B cell (primary cell): ENCODE data around the gene CELF4. TPM values are rescaled to one million over a fixed set of nuclear protein-coding genes. Genes with fewer than 3 reads are reported as not detected.

Experiments used
- ATAC-seq: fragments of 200-7000 bp; cut with Tn5 transposase; one replicate; pipeline ENCODE4 v1.10.0; 2021; ENCODE audit warnings: low read depth, mild to moderate bottlenecking, moderate number of reproducible peaks, moderate library complexity
- CTCF ChIA-PET: fragments of 350-600 bp; sonication (Branson Sonifier 250); formaldehyde crosslinking; loops from one replicate; lab custom pipeline; 2021; ENCODE audit warnings: antibody characterized with exemption, inconsistent platforms; lab: Charles Lee
- POLR2A ChIA-PET: fragments of 350-600 bp; sonication (Branson Sonifier 250); formaldehyde crosslinking; loops from one replicate; lab custom pipeline; 2021; ENCODE audit warnings: antibody characterized with exemption; lab: Charles Lee
- DNase-seq: peaks from one replicate; pipeline ENCODE4 v3.0.0; 2013
- H2AFZ ChIP-seq: 2 replicates; pipeline ENCODE4 v1.6.1; 2012; ENCODE audit warnings: mild to moderate bottlenecking, low read depth, low read length; ENCODE audit not compliant: insufficient read depth, poor library complexity, severe bottlenecking
- H3K27ac ChIP-seq, 2 donors: 1 replicate in 1 of 2; 2 replicates in 1 of 2; pipeline ENCODE4 v1.5.1; 2012 to 2013; ENCODE audit warnings: low read length in 2 of 2, mild to moderate bottlenecking in 2 of 2, moderate library complexity in 1 of 2
- H3K27me3 ChIP-seq, 4 experiments: fragments of 200-600 bp in 1 of 4; sonication (generic) in 1 of 4; replicated peaks in 1 of 4; 1 replicate in 2 of 4; 2 replicates in 2 of 4; pipeline versions ENCODE4 v1.6.1 to v1.7.0; 2013 to 2016; ENCODE audit warnings: low read length in 3 of 4, mild to moderate bottlenecking in 2 of 4, mixed read lengths in 1 of 4, moderate library complexity in 1 of 4; ENCODE audit not compliant: insufficient read depth in 4 of 4, control insufficient read depth in 3 of 4; ENCODE audit errors: control extremely low read depth in 1 of 4
- H3K36me3 ChIP-seq, 2 experiments: replicated peaks in 1 of 2; 1 replicate in 1 of 2; 2 replicates in 1 of 2; pipeline versions ENCODE4 v1.6.1 to v1.7.1; 2013; ENCODE audit warnings: low read length in 1 of 2; ENCODE audit not compliant: insufficient read depth in 2 of 2, control insufficient read depth in 1 of 2; ENCODE audit errors: control extremely low read depth in 1 of 2, extremely low read depth in 1 of 2
- H3K4me1 ChIP-seq, 2 donors: fragments of 200-600 bp in 1 of 2; sonication (generic) in 1 of 2; 1 replicate in 1 of 2; 2 replicates in 1 of 2; pipeline versions ENCODE4 v1.5.1 to v1.6.1; 2013 to 2017; ENCODE audit warnings: low read length in 2 of 2; ENCODE audit not compliant: control insufficient read depth in 2 of 2, insufficient read depth in 2 of 2
- H3K4me2 ChIP-seq: replicated peaks from 2 replicates; pipeline ENCODE3; 2012; ENCODE audit warnings: mild to moderate bottlenecking, low read depth, low read length; ENCODE audit not compliant: poor library complexity, severe bottlenecking
- H3K4me3 ChIP-seq, 5 experiments: fragments of 200-600 bp in 1 of 5; sonication (generic) in 1 of 5; 1 replicate in 3 of 5; 2 replicates in 2 of 5; pipeline versions ENCODE4 v1.5.1 to v1.7.0; 2011 to 2016; ENCODE audit warnings: low read length in 4 of 5, mild to moderate bottlenecking in 4 of 5, low read depth in 2 of 5, control low read depth in 1 of 5, moderate library complexity in 1 of 5; ENCODE audit not compliant: insufficient read depth in 1 of 5; ENCODE audit errors: control extremely low read depth in 1 of 5, extremely low read depth in 1 of 5
- H3K79me2 ChIP-seq: fragments of 200-600 bp; sonication (generic); one replicate; pipeline ENCODE4 v1.6.0; 2016; ENCODE audit warnings: low read length; ENCODE audit not compliant: control insufficient read depth, insufficient read depth
- H3K9ac ChIP-seq: fragments of 200-600 bp; sonication (generic); 2 replicates; pipeline ENCODE4 v1.6.1; 2017; ENCODE audit warnings: mild to moderate bottlenecking, low read length, moderate library complexity
- H3K9me3 ChIP-seq, 3 donors: one replicate each; pipeline versions ENCODE4 v1.6.1 to v1.7.1; 2013; ENCODE audit warnings: low read length in 2 of 3; ENCODE audit not compliant: control insufficient read depth in 2 of 3, insufficient read depth in 1 of 3; ENCODE audit errors: control extremely low read depth in 1 of 3
- H4K20me1 ChIP-seq: 2 replicates; pipeline ENCODE4 v1.6.0; 2012; ENCODE audit warnings: mild to moderate bottlenecking, low read length; ENCODE audit not compliant: insufficient read depth, control insufficient read depth, poor library complexity, severe bottlenecking
- H3K27ac Mint-ChIP-seq: one replicate; pipeline ENCODE4 v1.8.0; 2021; ENCODE audit warnings: mixed read lengths
- H3K27me3 Mint-ChIP-seq: one replicate; pipeline ENCODE4 v1.8.0; 2021; ENCODE audit warnings: mixed read lengths
- H3K4me1 Mint-ChIP-seq: one replicate; pipeline ENCODE4 v1.8.0; 2021; ENCODE audit warnings: mixed read lengths
- H3K4me3 Mint-ChIP-seq: one replicate; pipeline ENCODE4 v1.8.0; 2021; ENCODE audit warnings: mixed read lengths
- H3K9me3 Mint-ChIP-seq: one replicate; pipeline ENCODE4 v1.8.0; 2022; ENCODE audit warnings: mixed read lengths; ENCODE audit not compliant: insufficient read depth
- CTCF ChIP-seq: fragments of 200-600 bp; IDR thresholded peaks from one replicate; pipeline ENCODE4 v1.8.0; 2022; ENCODE audit warnings: antibody characterized with exemption, mild to moderate bottlenecking
- EZH2 ChIP-seq: IDR thresholded peaks from 2 replicates; pipeline ENCODE4 v1.6.1; 2012; ENCODE audit warnings: borderline replicate concordance, low read depth, mild to moderate bottlenecking, moderate library complexity, low read length; ENCODE audit not compliant: insufficient read depth, poor library complexity, severe bottlenecking
- WGBS: methylation state at CpG from one replicate; pipeline ENCODE4 v1.1.5; 2013; ENCODE audit warnings: missing lambda C conversion rate; ENCODE audit not compliant: insufficient coverage; 5-methylcytosine and 5-hydroxymethylcytosine counted together
- intact Hi-C: fragments of 100-400 bp; cut with micrococcal nuclease; formaldehyde crosslinking; loops from one replicate; pipeline ENCODE4 v1.10.0; 2022
- polyA plus RNA-seq: library from polyadenylated mRNA; depleted of rRNA; stranded (reverse); fragments of >200 nt; gene quantifications from 2 replicates; pipeline ENCODE4 v1.2.3, GENCODE V29; 2012
- total RNA-seq, 2 donors: library from RNA; stranded (reverse); fragments of 120-200 nt in 1 of 2; gene quantifications; 1 replicate in 1 of 2; 2 replicates in 1 of 2; pipeline versions ENCODE4 v1.2.3 to v1.2.4, GENCODE V29; 2013 to 2022

The CELF4 gene
- total and polyA plus RNA-seq, 2 donors (not counting 1 experiment from before 2014, with no cell fraction given) = not detected

DNA sequence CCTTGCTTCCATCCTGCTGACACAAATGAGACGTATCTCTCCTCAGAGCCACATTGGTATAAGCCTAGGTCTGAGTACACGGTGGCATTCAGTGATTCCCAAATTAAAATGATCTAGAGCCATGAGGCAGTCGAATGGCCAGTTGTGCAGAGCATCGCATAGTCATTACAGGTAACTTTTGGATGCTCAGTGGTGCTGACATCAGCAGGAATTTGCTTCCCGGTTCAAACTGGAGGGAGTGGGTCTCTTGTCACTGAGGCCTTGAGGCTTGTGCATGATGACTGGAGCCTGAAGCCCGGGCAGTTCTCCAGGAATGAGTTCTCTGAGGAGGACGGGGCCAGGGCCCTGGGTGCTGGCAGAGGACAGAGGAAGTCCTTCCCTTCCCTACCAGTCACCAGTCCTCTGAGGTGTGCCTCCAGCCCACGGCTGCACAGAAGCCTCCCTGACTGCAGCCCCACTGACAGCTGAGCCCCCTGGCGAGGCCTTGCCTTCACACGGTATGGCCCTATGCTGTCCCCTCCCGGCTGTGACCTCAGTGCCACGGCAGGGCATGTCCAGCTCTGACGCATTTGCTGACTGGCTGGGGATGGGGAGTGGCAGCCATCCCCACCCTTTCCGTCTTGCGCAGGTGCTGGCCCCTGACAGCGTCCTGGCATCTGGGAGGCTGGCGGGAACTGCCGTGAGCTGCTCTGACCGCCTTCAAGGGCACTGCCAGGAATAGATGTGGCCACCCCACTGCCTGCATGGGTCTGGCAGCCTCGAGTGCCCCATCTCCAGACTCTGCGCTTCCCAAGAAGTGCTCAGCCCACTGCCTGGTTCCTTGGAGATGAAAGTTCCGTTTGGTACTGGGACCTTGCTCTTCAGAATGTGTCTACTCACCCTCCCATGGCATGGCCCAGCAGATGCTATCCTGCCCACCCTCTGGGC, 117.4 kb downstream of the CELF4 start:
- no peak for TF ChIP-seq CTCF
- no peak for TF ChIP-seq EZH2
- ChIA-PET CTCF (no interaction called here), POLR2A (no interaction called here)

DNA sequence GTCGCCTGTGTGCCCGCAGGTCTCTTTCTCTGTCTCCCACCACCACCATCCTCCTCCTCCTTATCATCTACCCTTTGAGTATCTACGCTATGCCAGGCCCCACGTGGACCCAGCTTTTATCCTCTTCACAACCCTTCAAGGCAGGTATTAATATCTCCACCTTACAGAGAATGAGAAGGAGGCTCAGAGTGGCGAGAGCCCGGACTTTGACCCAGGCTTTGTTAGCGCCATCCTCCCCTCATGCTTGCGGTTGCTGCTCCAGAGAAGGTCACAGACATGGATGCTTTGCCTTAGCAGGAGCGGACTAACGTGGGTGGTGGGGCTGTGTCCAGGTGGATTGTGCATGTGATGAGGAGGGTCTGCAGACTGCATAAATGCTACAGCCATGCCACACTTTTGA, 119.8 kb downstream of the CELF4 start:
- no peaks in the 10 kb centered on the region for H3K79me2 ChIP-seq
- ATAC-seq = no peak
- H2AFZ ChIP-seq = no peak overlapping the region
- peaks cover 0 to 2% (median 0%) of the 10 kb centered on the region in 4 experiments for H3K27me3 ChIP-seq
- H3K36me3 ChIP-seq = no peaks in the 10 kb centered on the region
- Mint-ChIP-seq H3K4me3 (no peak overlapping the region), H3K27me3 (peaks cover 3% of the 10 kb centered on the region), H3K9me3 (no peaks in the 10 kb centered on the region), H3K27ac (no peak overlapping the region), H3K4me1 (no peaks in the 10 kb centered on the region)
- TF ChIP-seq EZH2 = no peak
- no peak for TF ChIP-seq CTCF
- H3K4me3 ChIP-seq = no peak overlapping the region
- CTCF ChIA-PET = no interaction called here
- H3K27ac ChIP-seq = no peak overlapping the region
- H3K4me1 ChIP-seq = no peaks in the 10 kb centered on the region
- H3K9ac ChIP-seq = no peak overlapping the region
- no peak overlapping the region for H3K4me2 ChIP-seq
- intact Hi-C loops = no loop called here
- 92% methylated on average over 2 of the region's 10 CpGs for WGBS
- peaks cover 0 to 5% (median 0%) of the 10 kb centered on the region in 3 donors for H3K9me3 ChIP-seq
- DNase-seq = no peak
- H4K20me1 ChIP-seq = no peaks in the 10 kb centered on the region
- POLR2A ChIA-PET = no interaction called here

More for the DNA sequence above, 117.4 kb downstream of the CELF4 start:
- H3K27me3 Mint-ChIP-seq = no peaks in the 10 kb centered on the region
- H3K4me1 Mint-ChIP-seq = no peaks in the 10 kb centered on the region
- peaks cover 0 to 7% (median 0%) of the 10 kb centered on the region in 3 donors for H3K9me3 ChIP-seq
- no peak overlapping the region for H3K27ac Mint-ChIP-seq
- no peak overlapping the region for H3K27ac ChIP-seq
- ATAC-seq = no peak
- no peaks in the 10 kb centered on the region for H3K9me3 Mint-ChIP-seq
- no peak overlapping the region for H3K4me3 Mint-ChIP-seq
- H4K20me1 ChIP-seq = no peaks in the 10 kb centered on the region
- H2AFZ ChIP-seq = no peak overlapping the region
- no peak overlapping the region for H3K4me2 ChIP-seq
- no peaks in the 10 kb centered on the region for H3K79me2 ChIP-seq
- intact Hi-C loops = no loop called here
- H3K27me3 ChIP-seq = peaks cover 0 to 2% (median 0%) of the 10 kb centered on the region in 4 experiments
- no peak overlapping the region for H3K9ac ChIP-seq
- 88% methylated on average over 22 of the region's 22 CpGs for WGBS
- no peaks in the 10 kb centered on the region for H3K4me1 ChIP-seq
- no peaks in the 10 kb centered on the region for H3K36me3 ChIP-seq
- no peak overlapping the region for H3K4me3 ChIP-seq
- no peak for DNase-seq
